Activated gamma-delta T cell treated with anti-CD3 and anti-CD28 coated beads, Interleukin-2, amount 50 U/mL, for 16 hours (primary cell): ENCODE measurements around the gene DPPA2.

ENCODE experiments used
- DNase-seq: peaks from one replicate; pipeline ENCODE4 v3.0.0-alpha.2; 2020; ENCODE audit warnings: low read depth

DPPA2 gene

DNA sequence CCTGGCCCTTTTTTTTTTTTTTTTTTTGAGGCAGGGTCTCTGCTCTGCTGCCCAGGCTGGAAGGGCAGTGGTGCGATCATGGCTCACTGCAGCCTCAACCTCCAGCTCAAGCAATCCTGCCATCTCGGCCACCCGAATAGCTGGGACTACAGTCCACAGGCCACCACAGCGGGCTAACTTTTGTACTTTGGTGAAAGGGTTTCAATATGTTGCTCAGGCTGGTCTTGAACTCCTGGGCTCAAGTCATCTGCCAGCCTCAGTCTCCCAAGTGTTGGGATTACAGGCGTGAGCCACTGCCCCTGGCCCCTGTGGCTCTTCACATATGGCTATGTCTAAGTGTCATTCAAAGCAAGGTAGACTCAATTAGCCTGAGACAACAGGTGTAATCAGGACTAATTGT lies 8.8 kb upstream of the DPPA2 start:
- DNase-seq, result no peak

GRCh38 chr3:109313061-109313460 lies 3.3 kb downstream of the DPPA2 start:
- no peak for DNase-seq

- DNase-seq, result no peak
These were observed 18.8 kb downstream of the DPPA2 start for GRCh38 chr3:109297496-109297895.

DNA sequence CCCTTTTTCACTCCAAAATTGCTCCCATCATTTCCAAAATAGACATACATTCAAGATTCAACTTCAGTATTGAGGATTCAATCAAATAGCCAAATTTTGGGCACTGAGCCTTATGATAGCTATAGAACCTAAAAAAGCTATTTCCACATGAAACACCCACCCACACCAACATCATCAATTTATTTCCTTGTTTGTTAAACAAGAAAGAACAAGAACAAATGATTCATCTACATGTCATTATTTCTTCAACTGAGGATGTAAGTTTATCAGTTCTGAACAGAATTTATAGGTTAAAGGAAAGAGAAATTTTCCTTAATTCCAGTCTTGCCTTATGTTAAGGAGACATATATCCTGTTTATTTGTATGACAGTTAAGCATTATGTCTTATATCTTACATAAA lies 32.2 kb downstream of the DPPA2 start:
- no peak for DNase-seq

- DNase-seq, result no peak
These were observed 37.8 kb downstream of the DPPA2 start for GRCh38 chr3:109278546-109278945.

DNA sequence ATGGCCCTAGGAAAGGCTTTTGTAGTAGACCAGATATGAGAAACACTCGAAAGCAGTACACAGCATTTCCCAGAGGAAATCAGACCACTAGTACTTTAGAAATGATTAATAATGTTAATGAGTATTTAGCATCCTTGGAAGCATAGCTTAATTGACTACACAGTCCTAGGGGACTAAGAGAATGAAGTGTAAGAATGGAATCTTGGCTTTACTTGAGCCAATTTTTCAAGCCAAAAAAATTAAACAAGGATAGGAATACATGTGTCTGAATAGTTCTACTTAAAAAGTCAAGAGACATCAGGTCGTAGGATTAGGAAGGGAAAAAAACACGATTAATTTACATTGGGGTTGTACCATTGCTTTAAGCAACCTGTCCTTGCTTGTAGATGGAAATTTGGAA lies 38.2 kb downstream of the DPPA2 start:
- DNase-seq, result no peak

DNA sequence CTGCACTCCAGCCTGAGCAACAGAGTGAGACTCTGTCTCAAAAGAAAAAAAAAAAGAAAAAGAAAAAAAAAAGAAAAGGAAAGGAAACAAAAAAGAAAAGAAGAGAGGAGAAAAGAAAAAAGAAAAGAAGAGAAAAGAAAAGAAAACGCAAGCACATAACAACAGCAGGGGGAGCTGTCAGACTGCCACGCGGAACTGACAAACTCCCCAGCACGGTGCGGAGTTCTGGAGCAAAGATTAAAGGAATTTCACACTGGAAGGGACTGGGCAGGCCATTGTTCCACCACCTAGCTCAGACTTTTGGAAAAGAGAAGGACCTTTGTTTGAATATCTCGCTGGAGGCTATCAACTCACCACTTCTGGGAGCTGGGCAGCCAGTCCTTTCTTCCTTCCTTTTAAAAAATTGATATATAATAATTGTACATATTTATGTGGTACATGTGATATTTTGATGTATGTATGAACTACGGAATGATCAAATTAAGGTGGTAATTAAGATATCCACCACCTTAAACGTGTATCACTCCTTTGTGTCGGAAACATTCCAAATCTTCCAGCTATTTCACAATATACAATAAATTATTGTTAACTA lies 40.5 kb downstream of the DPPA2 start:
- DNase-seq, result no peak

DNA sequence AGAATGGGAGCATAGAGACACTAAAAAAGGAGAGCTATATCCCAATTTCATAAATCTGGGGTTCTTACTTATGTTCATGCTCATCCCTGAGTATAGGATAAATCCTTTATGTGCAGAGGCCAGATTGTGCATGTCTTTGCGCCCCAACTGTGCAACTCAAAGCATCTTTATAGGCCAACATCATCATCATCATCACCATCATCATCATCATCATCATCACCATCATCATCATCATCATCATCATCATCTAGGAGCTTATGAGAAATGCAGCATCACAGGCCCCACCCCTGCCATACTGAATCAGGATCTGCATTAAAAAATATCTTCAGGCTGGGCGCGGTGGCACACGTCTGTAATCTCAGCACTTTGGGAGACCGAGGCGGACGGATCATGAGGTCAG lies 45.5 kb downstream of the DPPA2 start:
- no peak for DNase-seq

- DNase-seq, result no peak
These were observed 46.6 kb downstream of the DPPA2 start for GRCh38 chr3:109269577-109270275.

GRCh38 chr3:109268181-109268580 lies 48.1 kb downstream of the DPPA2 start:
- DNase-seq, result no peak

DNA sequence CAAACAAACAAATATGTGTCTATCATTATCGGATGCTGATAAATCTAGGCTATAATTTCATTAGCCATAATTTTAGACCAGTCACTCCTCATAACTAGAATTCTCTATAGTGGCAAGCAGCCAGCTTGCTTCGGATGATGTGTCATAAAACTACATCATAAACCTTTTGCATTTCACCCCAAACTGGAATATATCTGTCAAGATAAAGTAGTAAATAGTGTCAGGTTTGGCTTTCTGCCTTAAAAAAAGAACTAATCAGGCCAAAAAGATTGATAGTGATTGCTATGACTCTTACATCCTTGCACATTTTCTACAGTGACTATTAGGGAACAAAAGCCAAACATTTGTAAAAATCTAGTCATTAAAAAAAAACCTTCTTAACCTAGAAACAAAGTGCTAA lies 51.0 kb downstream of the DPPA2 start:
- no peak for DNase-seq

GRCh38 chr3:109257269-109257668 lies 59.0 kb downstream of the DPPA2 start:
- DNase-seq, result no peak

DNA sequence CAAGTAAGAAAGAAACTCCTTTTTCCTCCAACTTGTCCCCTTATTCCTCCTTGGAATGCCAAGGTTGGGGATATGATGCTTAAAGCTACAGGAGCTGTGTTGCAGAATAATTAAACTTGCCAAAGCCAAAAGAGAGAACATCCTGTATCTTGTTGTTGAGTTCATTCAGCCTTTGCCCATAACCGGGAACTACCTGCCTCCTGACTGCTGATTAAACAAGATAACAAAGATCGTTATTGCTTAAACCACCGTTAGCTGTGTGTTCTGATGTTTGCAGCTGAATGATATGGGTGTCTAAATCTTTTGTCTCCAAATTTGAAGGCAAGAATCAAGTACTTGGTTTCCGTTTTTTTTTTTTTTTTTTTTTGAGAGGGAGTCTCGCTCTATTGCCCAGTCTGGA lies 61.5 kb downstream of the DPPA2 start:
- DNase-seq, result no peak

GRCh38 chr3:109252641-109253040 lies 63.7 kb downstream of the DPPA2 start:
- no peak for DNase-seq
